ENCODE results near the gene POGLUT3. TPM values are rescaled to one million over a fixed set of nuclear protein-coding genes. Genes with fewer than 3 reads are reported as not detected.

The POGLUT3 gene
- total RNA-seq, 3 donors from 2014 or later = 13.8 to 25.4 (median 20.0) TPM

- no peak for ATAC-seq
- intact Hi-C loops (cut with DNase I, micrococcal nuclease) = no loop called here
- TF ChIP-seq CTCF (IDR thresholded peaks at IDR 0.05) = no peak
Measured at GRCh38 chr11:108474664-108475463, 23.3 kb downstream of the POGLUT3 start.

GRCh38 chr11:108472681-108473080 lies 25.5 kb downstream of the POGLUT3 start:
- no peak for DNase-seq
- H3K4me3 ChIP-seq = no peak overlapping the region
- intact Hi-C loops (cut with DNase I, micrococcal nuclease) = no loop called here
- ATAC-seq = no peak
- no peaks in the 10 kb centered on the region for H3K9me3 ChIP-seq
- H3K4me1 ChIP-seq (ENCODE audit: low read depth) = peaks cover 7% of the 10 kb centered on the region
- no peak for TF ChIP-seq CTCF (IDR thresholded peaks at IDR 0.05)
- no peaks in the 10 kb centered on the region for H3K36me3 ChIP-seq (ENCODE audit: low read depth)

More at GRCh38 chr11:108474664-108475463, 23.3 kb downstream of the POGLUT3 start:
- Histone ChIP-seq H3K36me3 (ENCODE audit: low read depth) (no peaks in the 10 kb centered on the region), H3K4me1 (ENCODE audit: low read depth) (peaks cover 5% of the 10 kb centered on the region), H3K9me3 (no peaks in the 10 kb centered on the region), H3K4me3 (no peak overlapping the region)
- DNase-seq = no peak

GRCh38 chr11:108468478-108468864 lies 29.7 kb downstream of the POGLUT3 start:
- intact Hi-C loops (cut with DNase I, micrococcal nuclease) = loop anchor here in 1 of 2 donors (5.0 kb wide), 1 partner anchor 246 kb away; the partner anchor contains the start of genes ATM and NPAT
- ATAC-seq (no peak), DNase-seq (no peak)
- Histone ChIP-seq H3K9me3 (no peaks in the 10 kb centered on the region), H3K4me3 (no peak overlapping the region), H3K36me3 (ENCODE audit: low read depth) (no peaks in the 10 kb centered on the region), H3K4me1 (ENCODE audit: low read depth) (peaks cover 3% of the 10 kb centered on the region)
- TF ChIP-seq CTCF (IDR thresholded peaks at IDR 0.05) = no peak

- H3K9me3 ChIP-seq = no peaks in the 10 kb centered on the region
- intact Hi-C loops (cut with DNase I, micrococcal nuclease) = loop anchor here in 1 of 2 donors (5.0 kb wide), 1 partner anchor 245 kb away; the partner anchor contains the start of genes ATM and NPAT
- DNase-seq (peak; percentile 96 to 98 (median 97)), ATAC-seq (peak; percentile 100)
- H3K4me3 ChIP-seq = peak within 1 kb of the TSS; percentile 29
- H3K4me1 ChIP-seq (ENCODE audit: low read depth) = peaks cover 3% of the 10 kb centered on the region
- TF ChIP-seq CTCF (IDR thresholded peaks at IDR 0.05) = no peak
- H3K36me3 ChIP-seq (ENCODE audit: low read depth) = no peaks in the 10 kb centered on the region
Measured at GRCh38 chr11:108467091-108467823, 30.9 kb downstream of the POGLUT3 start, which contains the start of gene C11orf65. C11orf65 (minus strand) TSS chr11:108467529; CDS start chr11:108461559, 5,970 bp downstream.

- peak in 2 of 3 donors; percentile 17 to 28 for DNase-seq
- ATAC-seq = no peak
- H3K36me3 ChIP-seq (ENCODE audit: low read depth) = no peaks in the 10 kb centered on the region
- intact Hi-C loops (cut with DNase I, micrococcal nuclease) = loop anchor here in 1 of 2 donors (5.0 kb wide), 1 partner anchor 244 kb away; the partner anchor contains the start of genes ATM and NPAT
- TF ChIP-seq CTCF (IDR thresholded peaks at IDR 0.05) = no peak
- H3K9me3 ChIP-seq = no peaks in the 10 kb centered on the region
- peaks cover 3% of the 10 kb centered on the region for H3K4me1 ChIP-seq (ENCODE audit: low read depth)
- H3K4me3 ChIP-seq = peak overlapping the region; percentile 29
Measured at GRCh38 chr11:108466405-108466804, 31.8 kb downstream of the POGLUT3 start.
